Effector memory CD4-positive, alpha-beta T cell (primary cell): ENCODE data around the gene RNF150.
"Not testable (repeated sequence)": the region's sequence is repeated elsewhere in the genome, so short reads cannot be mapped to it uniquely, and the experiment has no call there.

Experiments
- DNase-seq, 3 donors: peaks; one replicate each; pipeline ENCODE4 v3.0.0-alpha.2; 2020
- H3K27ac ChIP-seq: 2 replicates; pipeline ENCODE4 v1.7.0; 2013; ENCODE audit warnings: mild to moderate bottlenecking, low read length, moderate library complexity; ENCODE audit not compliant: insufficient read depth, poor library complexity, severe bottlenecking
- H3K27me3 ChIP-seq: replicated peaks from 2 replicates; pipeline ENCODE4 v1.7.0; 2013; ENCODE audit warnings: mild to moderate bottlenecking, low read length; ENCODE audit not compliant: insufficient read depth, control insufficient read depth, poor library complexity, severe bottlenecking
- H3K36me3 ChIP-seq: 2 replicates; pipeline ENCODE4 v1.7.0; 2013; ENCODE audit warnings: mild to moderate bottlenecking, low read length, moderate library complexity; ENCODE audit not compliant: control insufficient read depth, insufficient read depth
- H3K4me1 ChIP-seq: 2 replicates; pipeline ENCODE4 v1.7.0; 2013; ENCODE audit warnings: low read length, mild to moderate bottlenecking; ENCODE audit not compliant: control insufficient read depth, insufficient read depth, poor library complexity, severe bottlenecking
- H3K4me3 ChIP-seq: 2 replicates; pipeline ENCODE4 v1.7.0; 2013; ENCODE audit warnings: low read length, low read depth, mild to moderate bottlenecking; ENCODE audit not compliant: insufficient read depth, poor library complexity, severe bottlenecking
- H3K9me3 ChIP-seq: 2 replicates; pipeline ENCODE4 v1.7.0; 2013; ENCODE audit warnings: mild to moderate bottlenecking, low read length, moderate library complexity; ENCODE audit not compliant: control insufficient read depth
- total RNA-seq, 3 donors: gene quantifications; one replicate each; lab custom pipeline; 2026; lab: John Stamatoyannopoulos, UW

RNF150 gene
- total RNA-seq = 0 to 0.19 (median 0) reads per million in 3 donors

GRCh38 chr4:141133146-141133998 is at the start of gene RNF150:
Gene RNF150 (minus strand): TSS chr4:141133469.
- Histone ChIP-seq H3K9me3 (no peaks in the 10 kb centered on the region), H3K36me3 (no peaks in the 10 kb centered on the region), H3K27ac (no peak within 1 kb of the TSS), H3K4me3 (peak within 1 kb of the TSS; percentile 53), H3K27me3 (peaks cover 17% of the 10 kb centered on the region), H3K4me1 (no peaks in the 10 kb centered on the region)
- DNase-seq = no peak

GRCh38 chr4:141180991-141181761 is 47.9 kb upstream of the RNF150 start:
- no peak overlapping the region for H3K27ac ChIP-seq
- no peaks in the 10 kb centered on the region for H3K27me3 ChIP-seq
- H3K4me3 ChIP-seq = no peak overlapping the region
- no peaks in the 10 kb centered on the region for H3K9me3 ChIP-seq
- H3K4me1 ChIP-seq = no peaks in the 10 kb centered on the region
- DNase-seq = no peak
- H3K36me3 ChIP-seq = no peaks in the 10 kb centered on the region

- no peaks in the 10 kb centered on the region for H3K9me3 ChIP-seq
- DNase-seq = no peak
- H3K4me3 ChIP-seq = no peak overlapping the region
- no peaks in the 10 kb centered on the region for H3K27me3 ChIP-seq
- H3K27ac ChIP-seq = no peak overlapping the region
- no peaks in the 10 kb centered on the region for H3K4me1 ChIP-seq
- no peaks in the 10 kb centered on the region for H3K36me3 ChIP-seq
Measured at GRCh38 chr4:141179474-141180373, 46.5 kb upstream of the RNF150 start.

- Histone ChIP-seq H3K27me3 (no peaks in the 10 kb centered on the region), H3K9me3 (no peaks in the 10 kb centered on the region), H3K27ac (no peak overlapping the region), H3K4me1 (no peaks in the 10 kb centered on the region), H3K36me3 (no peaks in the 10 kb centered on the region), H3K4me3 (no peak overlapping the region)
- no peak for DNase-seq
Measured at GRCh38 chr4:141177171-141177570, 43.9 kb upstream of the RNF150 start.

- Histone ChIP-seq H3K27me3 (no peaks in the 10 kb centered on the region), H3K4me1 (no peaks in the 10 kb centered on the region), H3K36me3 (no peaks in the 10 kb centered on the region), H3K9me3 (no peaks in the 10 kb centered on the region), H3K27ac (no peak overlapping the region), H3K4me3 (no peak overlapping the region)
- no peak for DNase-seq
Measured at GRCh38 chr4:141174457-141174856, 41.2 kb upstream of the RNF150 start.

GRCh38 chr4:141170671-141171070 is 37.4 kb upstream of the RNF150 start:
- DNase-seq = no peak
- no peaks in the 10 kb centered on the region for H3K9me3 ChIP-seq

GRCh38 chr4:141169391-141169790 is 36.1 kb upstream of the RNF150 start:
- H3K27ac ChIP-seq = no peak overlapping the region
- H3K36me3 ChIP-seq = no peaks in the 10 kb centered on the region
- no peak overlapping the region for H3K4me3 ChIP-seq
- DNase-seq = no peak
- no peaks in the 10 kb centered on the region for H3K4me1 ChIP-seq
- no peaks in the 10 kb centered on the region for H3K27me3 ChIP-seq
- no peaks in the 10 kb centered on the region for H3K9me3 ChIP-seq

More at GRCh38 chr4:141170671-141171070, 37.4 kb upstream of the RNF150 start:
- Histone ChIP-seq H3K36me3 (no peaks in the 10 kb centered on the region), H3K27ac (no peak overlapping the region), H3K4me3 (no peak overlapping the region), H3K27me3 (no peaks in the 10 kb centered on the region), H3K4me1 (no peaks in the 10 kb centered on the region)

- not testable (repeated sequence) for H3K4me3 ChIP-seq, H3K27ac ChIP-seq, H3K9me3 ChIP-seq, DNase-seq, H3K27me3 ChIP-seq, H3K4me1 ChIP-seq, H3K36me3 ChIP-seq
Measured at GRCh38 chr4:141165001-141165400, 31.7 kb upstream of the RNF150 start.

GRCh38 chr4:141159027-141159426 is 25.8 kb upstream of the RNF150 start:
- no peak overlapping the region for H3K27ac ChIP-seq
- H3K4me3 ChIP-seq = no peak overlapping the region
- H3K36me3 ChIP-seq = no peaks in the 10 kb centered on the region
- H3K27me3 ChIP-seq = no peaks in the 10 kb centered on the region
- no peaks in the 10 kb centered on the region for H3K4me1 ChIP-seq
- no peaks in the 10 kb centered on the region for H3K9me3 ChIP-seq
- DNase-seq = no peak
